ENCODE results near the gene NACA.
"Not testable (repeated sequence)": the region's sequence is repeated elsewhere in the genome, so short reads cannot be mapped to it uniquely, and the experiment has no call there.

The NACA gene

DNA sequence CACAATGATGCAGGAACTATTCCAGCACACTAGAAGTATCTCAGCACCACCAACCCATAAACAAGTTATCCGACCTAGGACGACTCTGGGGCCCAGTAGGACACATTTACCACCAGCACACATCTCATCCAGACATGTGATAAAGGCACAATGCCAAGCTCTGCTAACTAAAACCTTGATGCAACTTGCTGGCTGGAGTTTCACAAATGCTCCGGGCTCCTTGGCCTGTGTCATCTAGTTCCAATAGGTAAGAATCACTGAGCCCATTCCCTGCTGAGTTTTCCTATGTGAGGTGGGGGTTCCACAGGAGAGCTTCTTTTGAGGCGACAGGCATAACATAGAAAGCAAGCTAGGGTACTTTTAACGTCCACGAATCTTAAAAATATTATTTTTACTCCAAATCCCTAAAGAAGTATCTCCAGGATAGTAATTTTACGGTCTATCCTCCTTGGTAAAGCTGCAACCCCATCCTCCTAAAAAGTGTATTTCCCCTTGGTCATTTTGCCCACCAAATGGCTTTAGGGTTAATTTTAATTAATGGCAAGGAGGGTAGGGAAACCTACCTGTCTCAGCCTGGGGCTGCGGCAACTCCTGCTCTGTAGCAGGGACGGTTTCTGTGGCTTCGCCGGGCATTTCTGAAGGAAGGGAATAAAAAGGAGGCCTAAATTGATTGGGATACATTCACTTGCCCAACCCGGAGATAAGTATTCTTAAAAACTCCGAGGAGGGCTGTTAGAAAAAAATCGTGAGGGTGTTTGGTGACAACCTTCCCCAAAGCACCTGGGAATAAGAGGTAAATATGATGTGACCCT, 1.0 kb downstream of the NACA start:
- no peak for DNase-seq

DNA sequence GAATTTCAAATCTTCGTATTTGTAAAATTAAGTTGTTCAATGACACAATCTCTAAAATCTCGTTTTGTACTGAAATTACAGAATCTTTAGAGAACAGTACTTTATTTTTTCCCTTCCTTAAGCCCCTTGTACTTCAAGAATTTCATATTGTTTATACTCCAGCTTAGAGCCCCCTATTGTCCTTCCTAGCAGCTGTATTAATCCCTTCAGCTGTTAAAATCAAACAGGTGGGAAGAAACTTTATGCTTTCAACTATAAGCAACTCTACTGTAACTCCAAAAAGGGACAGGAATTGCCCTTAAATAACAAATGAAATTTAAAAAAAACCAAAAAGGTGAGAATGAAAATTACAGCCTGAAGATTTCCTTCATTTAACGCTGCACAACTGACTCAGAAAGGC, 1.7 kb downstream of the NACA start:
- no peak for DNase-seq

DNA sequence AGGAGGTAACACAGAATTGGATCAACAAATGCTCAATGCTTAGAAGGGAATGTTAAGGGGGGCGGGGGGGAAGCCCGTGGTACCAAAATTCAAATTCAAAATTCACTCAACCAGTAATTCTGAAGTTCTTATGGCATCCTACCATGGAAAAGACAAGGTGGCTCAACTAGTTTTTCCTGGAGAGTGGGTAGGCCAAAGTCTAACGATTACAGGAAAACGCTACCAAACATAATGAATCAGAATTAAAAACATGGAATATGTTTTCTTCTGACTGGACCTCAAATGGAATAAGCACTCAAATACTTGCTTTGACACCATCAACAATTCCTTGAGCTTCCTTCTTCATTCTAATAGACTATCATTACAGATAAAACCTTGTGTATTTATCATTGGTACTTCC, 2.3 kb downstream of the NACA start:
- no peak for DNase-seq

DNA sequence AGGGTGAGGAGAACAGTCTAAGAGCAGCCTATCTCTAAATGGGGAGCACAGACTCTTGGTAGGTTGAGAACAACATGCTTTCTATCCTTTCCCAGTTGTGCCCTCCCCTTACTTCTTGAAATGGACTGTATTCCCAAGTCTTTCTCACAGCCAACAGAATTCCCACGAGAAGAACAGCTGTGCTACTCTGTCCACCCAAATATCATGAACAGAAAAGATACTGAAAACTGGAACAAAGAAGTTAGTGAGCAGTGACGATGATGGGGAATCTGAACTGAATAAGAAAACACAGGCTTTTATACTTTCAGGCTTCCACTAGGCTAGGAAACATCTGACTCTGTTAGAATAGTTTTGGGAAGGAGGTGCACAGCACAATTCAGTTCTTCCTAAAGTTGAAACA, 3.4 kb downstream of the NACA start:
- DNase-seq, result no peak

DNA sequence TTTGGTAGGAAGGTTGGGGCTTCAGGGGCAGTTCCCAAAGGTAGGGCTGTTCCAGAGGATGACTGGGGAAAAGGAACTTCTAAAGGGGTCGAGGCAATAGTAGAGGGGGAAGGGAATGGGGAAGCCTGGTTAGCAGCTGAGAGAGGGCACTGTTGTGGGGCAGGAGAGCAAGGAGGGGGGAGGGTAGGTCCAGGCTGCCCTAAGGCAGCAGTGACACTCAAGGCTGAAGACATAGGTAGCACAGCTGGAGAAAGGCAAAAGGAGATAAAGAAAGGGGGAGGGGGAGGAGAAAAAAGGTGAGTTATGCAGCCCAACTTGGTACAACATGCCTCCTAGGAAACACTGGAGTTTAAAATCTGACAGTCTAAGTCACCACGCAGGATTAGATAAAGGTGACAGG, 3.9 kb downstream of the NACA start:
- DNase-seq, result no peak

DNA sequence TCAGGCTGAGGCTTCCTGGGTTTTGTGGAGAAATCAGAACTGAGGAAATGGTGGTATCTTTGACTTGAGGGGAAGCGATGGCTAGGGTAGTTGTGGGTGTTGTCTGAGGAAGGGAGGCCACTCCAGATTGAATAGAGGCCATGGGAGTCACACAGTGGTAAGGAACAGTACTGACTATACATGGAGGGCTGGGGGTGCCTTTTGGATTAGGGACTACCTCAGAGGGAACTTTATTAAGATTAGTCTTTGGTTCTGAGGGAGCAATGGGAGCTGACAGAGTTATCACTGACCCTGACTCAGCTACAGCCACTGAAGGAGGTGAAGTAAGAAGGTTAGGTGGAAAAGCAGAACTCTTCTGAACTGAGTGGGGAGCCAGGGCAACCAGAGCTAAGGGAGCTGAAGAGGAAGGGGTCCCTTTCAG, 4.4 kb downstream of the NACA start:
- no peak for DNase-seq

DNA sequence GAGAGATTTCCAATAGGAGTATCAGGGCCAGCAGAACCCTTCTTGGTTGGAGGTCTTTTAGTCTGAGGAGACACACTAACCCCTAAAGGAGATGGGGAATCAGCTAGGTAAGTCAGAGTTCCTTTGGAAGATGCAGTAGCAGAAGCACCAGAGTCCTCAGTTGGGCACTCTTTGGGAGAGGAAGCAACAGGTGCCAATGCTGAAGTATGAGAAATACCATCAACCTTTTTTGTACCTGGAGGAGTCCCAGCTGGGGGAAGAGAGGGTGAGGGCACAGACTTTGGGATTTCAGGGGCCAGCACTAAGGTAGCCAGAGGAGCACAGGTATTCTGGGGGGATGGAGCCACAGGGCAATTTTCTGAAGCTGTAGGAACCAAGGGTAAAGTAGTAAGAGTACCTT, 6.0 kb downstream of the NACA start:
- DNase-seq, result no peak

DNA sequence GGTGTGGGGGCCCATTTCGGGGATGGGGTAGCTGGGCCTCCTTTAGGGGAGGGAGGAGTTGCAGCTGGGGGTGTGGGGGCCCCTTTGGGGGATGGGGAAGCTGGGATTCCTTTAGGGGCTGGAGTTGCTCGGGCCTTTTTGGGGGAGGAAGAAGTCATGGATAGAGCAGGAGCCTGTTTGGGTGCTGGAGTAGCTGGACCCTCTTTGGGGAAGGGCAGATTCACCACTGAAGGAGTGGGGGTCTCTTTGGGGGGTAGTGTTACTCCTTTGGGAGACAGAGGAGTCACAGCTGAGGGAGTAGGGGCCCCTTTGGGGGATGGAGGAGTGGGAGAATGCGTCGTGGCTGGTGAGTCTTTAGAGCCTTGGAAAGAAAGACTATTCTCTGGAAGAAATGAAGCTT, 6.5 kb downstream of the NACA start:
- DNase-seq, result no peak

DNA sequence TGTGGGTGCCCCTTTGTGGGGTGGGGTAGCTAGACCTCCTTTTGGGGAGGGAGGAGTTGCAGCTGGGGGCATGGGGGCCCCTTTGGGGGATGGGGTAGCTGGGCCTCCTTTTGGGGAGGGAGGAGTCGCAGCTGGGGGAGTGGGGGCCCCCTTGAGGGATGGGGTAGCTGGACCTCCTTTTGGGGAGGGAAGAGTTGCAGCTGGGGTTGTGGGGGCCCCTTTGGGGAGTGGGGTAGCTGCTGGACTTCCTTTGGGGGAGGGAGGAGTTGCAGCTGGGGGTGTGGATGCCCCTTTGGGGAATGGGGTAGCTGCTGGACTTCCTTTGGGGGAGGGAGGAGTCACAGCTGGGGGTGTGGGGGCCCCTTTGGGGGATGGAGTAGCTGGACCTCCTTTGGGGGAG, 7.0 kb downstream of the NACA start:
- DNase-seq, result no peak

DNA sequence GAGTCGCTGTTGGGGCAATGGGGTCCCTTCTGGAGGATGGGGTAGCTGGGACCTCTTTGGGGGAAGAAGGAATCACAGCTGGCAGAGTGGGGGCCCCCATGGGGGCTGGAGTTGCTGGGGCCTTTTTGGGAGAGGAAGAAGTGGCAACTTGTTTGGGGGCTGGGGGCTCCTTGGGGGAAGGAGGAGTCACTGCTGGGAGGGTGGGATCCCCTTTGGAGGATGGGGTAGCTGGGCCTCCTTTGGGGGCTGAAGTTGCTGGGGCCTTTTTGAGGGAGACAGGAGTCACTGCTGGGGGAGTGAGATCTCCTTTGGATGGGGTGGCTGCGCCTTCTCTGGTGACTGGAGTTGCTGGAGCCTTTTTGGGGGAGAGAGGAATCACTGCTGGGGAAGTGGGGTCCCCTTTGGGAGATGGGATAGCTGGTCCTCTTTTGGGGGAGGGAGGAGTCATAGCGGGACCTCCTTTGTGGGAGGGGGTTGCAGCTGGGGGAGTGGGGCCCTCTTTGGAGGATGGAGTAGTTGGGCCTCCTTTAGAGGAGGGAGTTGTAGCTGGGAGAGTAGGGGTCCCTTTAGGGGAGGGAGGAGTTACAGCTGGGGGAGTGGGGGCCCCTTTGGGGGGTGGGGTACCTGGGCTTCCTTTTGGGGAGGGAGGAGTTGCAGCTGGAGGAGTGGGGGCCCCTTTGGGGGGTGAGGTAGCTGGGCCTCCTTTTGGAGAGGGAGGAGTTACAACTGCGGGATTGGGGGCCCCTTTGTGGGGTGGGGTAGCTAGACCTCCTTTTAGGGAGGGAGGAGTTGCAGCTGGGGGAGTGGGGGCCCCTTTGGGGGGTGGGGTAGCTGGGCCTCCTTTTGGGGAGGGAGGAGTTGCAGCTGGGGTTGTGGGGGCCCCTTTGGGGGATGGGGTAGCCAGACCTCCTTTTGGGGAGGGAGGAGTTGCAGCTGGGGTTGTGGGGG, 7.9 kb downstream of the NACA start:
- DNase-seq, result no peak

DNA sequence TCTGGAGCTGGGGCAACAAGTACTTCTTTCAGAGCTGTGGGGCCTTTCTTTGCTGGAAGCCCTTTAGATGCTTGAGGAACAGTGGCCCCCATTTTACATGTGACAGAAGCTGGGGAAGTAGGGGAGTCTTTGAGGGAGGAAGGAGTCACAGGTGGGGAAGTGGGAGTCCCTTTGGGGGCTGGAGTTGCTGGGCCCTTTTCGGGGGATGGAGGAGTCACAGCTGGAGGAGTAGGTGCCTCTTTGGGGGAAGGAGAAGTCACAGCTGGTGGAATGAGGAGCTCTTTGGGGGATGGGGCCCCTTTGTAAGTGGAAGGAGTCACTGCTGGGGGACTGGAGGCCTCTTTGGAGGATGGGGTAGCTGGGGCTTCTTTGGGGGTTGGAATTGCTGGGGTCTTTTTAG, 8.6 kb downstream of the NACA start:
- DNase-seq, result no peak

DNA sequence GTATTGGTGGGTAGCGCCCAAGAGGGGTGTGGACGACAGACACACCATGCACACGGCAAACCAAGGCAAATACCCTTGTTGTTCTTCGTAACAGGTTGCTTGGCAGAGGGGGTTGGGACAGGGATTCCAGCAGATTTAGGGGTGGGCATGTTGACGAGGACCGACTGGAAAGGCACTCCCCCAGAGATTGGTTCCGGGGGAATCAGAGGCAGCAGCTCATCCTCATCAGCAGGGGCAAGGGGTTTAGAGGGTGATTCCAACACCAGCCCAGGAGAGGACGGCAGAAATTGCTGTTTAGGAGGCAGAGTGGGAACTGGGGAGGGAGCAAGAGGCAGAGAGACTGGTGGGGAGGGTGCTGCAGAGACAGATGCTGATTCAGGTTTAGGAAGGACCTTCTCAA, 9.3 kb downstream of the NACA start:
- no peak for DNase-seq

DNA sequence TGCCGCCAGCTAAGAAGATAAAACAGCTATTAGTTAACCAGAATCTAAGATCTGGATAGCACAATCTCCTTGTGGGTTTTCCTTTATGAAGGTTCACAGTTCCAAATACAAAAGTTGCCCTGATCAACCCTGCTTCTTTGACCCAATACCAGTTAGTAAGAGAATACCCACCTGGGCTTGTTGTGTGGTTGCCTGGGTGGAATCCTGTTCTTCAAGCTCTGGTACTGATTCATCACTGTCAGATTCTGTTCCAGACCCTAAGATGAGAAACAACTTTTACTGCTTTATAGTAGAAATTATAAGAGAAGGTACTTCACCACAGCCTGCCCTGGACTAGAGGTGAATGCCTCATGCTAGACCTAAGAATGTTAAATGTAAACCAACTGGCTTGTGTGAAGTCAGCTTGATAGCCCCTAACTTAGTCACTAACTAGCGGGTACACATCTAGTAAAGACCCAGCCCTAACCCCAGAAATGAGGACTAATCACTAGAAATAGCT, 10.6 kb downstream of the NACA start:
- no peak for DNase-seq

DNA sequence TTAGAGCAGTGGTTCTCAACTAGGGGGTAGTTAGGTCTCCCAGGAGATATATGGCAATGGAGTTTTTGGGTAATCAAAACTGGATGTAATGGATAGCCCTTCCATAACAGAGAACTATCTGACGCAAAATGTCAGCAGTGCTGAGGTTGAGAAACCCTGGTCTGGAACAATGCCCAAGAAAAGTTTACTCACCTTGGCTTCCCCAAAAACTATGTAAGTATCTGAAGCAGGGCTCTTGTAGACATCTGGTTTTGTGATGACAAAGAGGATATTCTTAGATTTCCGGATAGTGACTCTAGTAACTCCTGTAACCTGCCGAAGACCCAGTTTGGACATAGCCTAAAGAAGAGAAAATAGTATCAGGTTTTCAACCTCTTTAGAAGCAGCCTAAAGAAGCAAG, 11.8 kb downstream of the NACA start:
- DNase-seq, result no peak

DNA sequence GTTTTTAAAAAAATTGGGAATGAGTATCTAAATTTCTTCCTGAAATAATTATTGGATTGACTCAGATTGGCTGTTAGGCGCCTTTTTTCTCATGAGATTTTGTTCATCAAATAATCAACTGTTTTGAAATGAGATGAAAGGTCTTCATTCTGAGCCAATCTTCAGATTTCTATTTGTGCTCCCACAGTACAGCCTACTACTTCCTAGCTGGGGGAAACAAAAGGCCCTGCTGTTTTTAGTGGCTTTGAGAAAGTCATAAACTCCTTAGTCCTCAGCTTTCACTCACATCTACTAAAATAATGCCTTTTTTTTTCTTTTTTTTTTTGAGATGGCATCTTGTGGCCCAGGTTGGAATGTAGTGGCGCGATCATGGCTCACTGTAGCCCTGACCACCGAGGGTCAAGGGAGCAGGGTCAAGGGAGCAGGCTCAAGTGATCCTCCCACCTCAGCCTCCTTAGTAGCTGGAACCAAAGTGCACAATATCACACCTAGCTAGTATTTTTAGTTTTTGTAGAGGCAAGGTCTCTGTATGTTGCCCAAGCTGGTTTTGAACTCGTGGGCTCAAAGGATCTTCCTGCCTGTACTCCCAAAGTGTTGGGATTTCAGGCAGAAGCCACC, 15.2 kb downstream of the NACA start:
- DNase-seq, result no peak

DNA sequence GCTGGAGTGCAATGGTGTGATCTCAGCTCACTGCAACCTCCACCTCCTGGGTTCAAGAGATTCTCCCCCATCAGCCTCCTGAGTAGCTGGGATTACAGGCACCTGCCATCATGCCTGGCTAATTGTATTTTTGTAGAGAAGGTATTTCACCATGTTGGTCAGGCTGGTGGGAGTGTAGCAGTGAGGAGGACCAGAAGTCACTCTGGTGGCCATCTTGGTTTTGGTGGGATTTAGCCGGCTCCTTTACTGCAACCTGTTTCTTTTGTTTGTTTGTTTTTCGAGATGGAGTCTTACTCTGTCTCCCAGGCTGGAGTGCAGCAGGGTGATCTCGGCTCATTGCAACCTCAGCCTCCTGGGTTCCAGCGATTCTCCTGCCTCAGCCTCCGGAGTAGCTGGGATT, 20.6 kb downstream of the NACA start:
- DNase-seq, result not testable (repeated sequence)

DNA sequence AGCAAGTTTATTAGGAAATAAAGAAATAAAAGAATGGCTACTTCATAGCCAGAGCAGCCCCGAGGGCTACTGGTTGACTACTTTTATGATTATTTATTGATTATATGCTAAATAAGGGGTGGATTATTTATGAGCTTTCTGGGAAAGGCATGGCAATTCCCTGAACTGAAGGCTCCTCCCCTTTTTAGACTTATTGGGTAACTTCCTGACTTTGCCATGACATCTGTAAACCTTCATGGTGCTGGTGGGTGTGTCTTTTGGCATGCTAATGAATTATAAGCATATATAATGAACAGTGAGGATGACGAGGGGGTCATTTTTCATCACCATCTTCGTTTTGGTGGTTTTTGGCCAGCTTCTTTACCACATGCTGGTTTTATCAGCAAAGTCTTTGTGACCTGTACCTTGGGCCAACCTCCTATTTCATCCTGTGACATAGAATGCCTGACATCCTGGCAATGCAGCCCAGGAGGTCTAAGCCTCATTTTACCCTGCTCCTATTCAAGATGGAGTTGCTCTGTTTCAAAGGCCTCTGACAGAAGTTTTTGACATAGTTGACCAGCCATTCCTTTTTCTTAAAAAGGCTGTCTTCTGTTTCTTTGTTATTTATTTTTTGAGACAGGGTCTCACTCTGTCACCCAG, 26.0 kb downstream of the NACA start:
- DNase-seq, result no peak

DNA sequence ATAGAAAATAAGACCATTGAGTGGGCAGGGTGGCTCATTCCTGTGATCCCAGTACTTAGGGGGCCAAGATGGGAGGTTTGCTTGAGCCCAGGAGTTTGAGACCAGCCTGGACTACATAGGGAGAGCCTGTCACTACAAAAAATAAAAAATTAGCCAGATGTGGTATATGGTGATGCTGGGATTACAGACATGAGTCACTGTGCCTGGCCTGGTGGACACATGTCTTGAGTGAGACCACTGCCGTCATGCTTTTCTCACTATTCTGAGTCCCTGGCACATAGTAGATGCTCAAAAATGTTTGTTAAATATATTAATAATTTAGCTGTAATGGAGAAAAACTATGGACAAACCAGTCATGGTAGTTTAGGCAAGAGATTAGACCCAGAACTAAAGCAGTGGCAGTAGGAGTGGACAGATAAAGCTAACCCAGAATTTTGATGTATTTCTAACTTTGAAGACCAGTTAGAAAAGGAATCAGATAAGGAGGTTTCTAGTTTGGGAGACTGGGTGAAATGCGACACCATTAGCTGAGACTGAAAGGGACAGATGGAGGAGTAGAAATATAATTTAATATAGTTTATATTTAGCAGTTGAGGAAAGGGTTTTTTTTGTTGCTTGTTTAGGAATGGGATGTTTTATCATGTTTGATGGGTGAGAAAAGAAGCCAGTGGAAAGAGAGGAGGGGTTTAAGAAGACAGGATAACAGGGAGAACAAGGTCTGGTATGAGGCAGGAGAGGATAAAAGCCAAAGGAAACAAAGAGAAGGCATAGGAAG, 29.6 kb downstream of the NACA start:
- DNase-seq, result no peak

DNA sequence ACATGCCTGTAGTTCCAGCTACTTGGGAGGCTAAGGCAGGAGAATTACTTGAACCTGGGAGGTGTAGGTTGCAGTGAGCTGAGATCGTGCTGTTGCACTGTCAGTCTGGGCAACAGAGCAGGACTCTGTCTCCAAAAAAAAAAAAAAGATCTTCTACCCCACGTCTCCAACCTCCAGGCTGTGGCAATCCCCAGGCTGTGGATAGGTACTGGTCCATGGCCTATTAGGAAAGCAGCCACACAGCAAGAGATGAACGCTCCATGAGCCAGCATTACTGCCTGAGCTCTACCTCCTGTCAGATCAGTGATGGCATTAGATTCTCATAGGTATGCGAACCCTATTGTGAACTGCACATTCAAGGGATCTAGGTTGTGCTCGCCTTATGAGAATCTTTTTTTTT, 30.9 kb downstream of the NACA start:
- no peak for DNase-seq

DNA sequence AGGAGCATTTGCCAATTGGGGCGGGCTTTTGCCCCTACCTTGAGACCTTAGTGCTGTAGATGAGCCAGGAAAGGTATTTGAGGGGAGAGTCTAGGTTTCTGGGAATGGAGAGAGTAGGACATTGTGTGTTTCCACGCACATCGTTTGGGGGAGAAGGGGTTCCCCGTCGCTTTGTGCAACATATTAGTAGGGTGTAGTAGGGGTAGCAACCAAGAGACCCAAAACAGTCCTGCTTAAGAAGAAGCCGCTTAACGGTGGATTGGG, 36.3 kb downstream of the NACA start:
- no peak for DNase-seq

DNA sequence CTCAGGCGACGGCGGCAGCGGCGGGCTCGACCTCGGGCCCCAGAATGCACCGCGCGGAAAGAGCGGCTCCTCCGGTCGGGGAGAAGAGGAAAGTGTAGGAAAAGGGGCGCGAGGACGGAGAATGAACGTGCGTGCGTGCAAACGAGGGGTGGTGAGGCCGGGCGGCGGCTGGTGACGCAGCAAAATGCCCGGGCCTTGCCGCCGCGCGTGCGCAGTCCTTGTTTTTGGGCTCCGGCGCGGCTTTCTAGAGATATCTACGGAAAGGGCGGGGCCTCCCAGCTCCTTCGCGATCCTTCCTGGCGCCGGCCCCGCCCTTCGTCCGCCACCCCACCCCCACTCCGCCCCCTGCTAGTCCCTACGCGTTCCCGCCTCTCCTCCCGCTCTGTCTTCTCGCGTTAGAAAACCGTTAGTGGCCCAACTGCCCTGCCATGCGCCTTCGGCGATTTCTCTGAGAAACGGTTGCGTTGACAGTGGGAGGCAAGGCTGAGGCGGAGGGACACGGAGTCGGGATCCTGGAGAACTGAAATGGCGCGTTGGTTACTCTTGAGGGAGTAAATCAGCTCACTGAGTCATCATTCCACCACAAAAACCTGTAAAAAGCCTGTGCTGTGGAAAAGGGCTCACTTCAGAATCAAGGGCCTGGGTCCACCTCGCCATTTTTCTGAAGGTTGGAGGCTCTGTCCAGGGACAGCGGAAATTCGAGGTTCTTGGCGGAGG, 36.8 kb downstream of the NACA start, which contains the start of gene PTGES3:
TSS of gene PTGES3 (minus strand) at position 156 of the 717 bp plus-strand sequence. CDS start 285 bp downstream, outside the sequence.
- peak; percentile 96 for DNase-seq

Measured in SHP77 treated with DMSO at 0.1 percent for 48 hours (cell line).